CD4-positive, alpha-beta T cell treated with Interleukin-1 beta for 1 hour (primary cell): ENCODE data around the gene MYO9A.

Experiments
- DNase-seq, 2 donors: peaks; one replicate each; pipeline ENCODE4 v3.0.0-alpha.2; 2020 to 2022

The MYO9A gene

DNA sequence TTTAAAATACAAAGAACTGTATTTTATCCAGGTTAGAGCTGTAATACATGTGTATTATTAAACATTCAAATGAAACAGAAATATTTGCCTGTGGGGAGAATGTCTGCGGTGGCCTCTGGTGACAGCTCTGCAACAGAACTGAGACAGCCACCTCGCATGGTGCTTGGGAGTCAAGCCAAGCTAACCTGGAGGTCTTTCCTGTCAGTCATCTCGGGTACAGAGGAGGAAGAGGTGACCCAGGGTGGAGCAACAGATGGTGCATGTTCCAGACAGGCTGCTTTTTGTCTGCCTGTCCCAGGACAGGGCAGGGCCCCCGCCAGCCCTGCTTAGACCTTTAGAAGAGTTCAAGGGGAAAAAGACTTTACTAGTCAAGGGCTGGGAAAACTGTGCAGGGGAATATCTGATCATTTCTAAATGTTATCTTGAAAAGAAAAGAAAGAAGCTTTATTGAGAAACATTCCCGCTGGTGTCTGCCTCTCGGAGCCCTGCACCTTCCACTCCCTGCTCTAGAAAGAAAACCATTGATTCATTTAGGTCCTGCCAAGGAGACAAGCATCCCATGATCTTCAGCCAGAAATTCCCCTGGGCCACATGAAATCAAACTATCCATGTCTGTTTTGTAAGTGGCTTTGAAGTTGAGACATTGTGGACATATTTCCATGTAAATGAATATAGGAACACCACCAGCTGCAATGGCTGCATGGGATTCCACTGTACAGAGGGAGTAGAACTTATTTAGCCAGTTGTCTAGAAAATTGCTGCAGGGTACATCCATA is 313.1 kb downstream of the MYO9A start:
- DNase-seq, result no peak

DNA sequence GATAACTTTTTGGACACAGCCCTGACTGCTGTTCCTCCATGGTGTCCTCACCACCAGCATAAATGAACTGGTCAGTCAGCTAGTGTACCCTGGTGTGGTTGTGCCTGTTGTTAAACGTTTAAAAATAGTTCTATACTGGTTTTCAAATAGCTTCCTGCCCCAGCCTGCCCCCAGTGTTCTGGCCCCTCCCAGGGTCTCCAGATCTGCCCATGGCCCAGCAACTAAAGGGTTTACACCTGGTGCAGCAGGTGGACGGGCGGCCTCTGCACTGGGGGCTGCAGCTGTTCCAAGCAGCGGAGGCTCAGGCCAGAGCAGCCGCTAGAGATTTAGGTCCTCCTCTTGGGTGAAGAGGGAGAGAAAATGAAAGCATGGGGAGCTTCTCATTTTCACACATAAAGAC is 313.7 kb downstream of the MYO9A start:
- DNase-seq, result no peak

DNA sequence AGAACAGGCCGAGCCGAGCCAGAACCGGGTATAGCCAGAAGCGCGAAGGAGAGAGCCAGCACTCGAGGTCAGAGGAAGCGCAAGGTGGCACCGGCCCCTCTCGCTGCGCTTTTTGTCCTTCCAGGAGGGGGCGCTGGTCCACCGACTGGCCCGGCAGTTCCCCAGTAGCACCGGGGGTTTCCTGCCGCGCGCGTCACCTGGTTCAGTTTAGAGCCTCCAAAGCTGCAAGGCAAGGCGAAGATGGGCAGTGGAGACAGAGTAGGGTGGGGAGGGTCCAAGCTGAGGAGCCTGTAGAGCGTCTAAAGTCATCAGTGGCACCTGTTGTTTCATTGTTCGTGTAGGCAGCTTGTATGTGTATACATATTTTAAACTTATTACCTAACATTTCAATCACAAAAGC is 315.2 kb downstream of the MYO9A start:
- DNase-seq, result no peak

DNA sequence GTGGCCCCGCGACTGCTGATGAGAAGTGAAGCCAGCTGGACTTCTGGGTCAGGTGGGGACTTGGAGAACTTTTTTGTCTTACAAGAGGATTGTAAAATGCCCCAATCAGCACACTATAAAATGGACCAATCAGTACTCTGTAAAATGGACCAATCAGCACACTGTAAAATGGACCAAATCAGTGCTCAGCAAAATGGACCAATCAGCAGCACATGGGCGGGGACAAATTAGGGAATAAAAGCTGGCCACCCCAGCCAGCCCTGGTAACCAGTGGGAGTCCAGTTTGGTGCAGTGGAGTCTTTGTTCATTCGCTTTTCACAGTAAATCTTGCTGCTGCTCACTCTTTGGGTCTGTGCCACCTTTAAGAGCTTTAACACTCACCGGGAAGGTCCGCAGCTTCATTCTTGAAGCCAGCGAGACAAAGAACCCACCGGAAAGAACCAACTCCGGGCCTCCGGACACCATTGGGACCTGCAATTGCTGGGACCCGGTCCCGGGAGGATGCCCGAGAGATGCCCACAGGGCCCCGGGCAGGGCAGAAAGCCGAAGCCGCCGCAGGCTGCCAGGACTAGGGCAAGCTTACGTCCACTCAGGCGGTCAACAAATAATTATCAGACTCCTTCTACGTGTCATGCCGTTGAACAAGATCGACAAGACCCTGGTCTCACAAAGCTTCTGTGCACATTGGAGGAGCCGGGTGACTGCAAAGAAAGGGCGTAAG is 315.9 kb downstream of the MYO9A start:
- DNase-seq, result no peak

DNA sequence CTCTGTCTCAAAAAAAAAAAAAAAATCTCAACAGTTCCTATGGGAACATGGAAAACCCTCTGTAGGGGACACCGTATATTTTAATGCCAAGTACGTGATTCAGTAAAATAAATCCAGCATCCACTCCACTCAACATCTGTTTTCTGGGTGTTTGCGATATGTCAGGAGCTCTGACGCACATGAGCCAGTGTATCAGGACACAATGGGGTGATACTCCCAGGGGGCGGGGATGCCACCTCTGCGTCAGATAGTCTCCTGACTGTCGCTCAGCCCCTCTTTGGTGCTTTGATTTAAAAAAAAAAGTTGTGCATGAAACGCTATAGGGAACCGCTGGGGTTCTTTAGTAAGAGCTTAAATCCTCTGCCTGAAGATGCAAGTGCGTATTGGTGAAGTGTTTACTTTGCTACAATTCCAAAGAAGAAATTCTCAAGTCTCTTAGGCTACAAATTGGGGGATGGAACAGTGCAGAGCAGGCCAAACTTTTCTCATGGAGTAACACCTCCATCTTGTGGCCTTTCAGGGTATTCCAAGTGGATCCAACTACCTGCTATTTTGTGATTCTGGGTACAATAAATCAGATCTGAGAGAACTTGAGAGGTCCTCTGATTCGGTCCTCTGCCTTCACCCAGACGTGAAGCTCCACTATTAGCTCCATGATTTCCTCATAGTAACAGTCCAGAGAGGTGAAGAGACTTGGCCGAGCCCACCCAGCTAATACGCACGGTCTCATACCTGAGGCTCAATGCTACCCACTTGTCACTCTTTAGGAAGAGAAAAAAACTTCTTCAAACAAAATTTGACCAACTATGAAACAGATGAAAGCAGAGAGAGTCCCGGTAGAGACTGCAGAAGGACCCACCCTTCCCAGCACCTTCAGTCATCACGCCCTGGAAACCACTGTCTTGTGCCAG is 316.9 kb downstream of the MYO9A start:
- DNase-seq, result peak in 1 of 2 donors; percentile 8

DNA sequence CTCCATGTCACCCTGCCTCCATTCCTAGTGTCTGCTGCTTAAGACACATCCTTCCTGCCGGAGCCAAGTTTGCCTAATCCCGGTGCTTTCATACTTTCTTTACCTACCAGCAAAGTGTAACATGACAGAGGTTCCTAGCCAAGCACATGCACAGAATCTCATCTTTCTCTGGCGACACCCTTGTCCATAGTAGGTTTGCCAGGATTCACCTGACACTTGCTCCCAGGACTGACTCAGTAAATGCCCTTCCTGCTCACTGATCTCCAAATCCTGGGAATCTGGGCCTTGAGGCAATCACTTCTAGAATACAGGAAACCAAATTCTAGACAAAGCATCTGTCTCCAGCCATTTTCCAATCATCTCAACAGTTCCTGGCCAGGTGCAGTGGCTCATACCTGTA is 317.8 kb downstream of the MYO9A start:
- no peak for DNase-seq

DNA sequence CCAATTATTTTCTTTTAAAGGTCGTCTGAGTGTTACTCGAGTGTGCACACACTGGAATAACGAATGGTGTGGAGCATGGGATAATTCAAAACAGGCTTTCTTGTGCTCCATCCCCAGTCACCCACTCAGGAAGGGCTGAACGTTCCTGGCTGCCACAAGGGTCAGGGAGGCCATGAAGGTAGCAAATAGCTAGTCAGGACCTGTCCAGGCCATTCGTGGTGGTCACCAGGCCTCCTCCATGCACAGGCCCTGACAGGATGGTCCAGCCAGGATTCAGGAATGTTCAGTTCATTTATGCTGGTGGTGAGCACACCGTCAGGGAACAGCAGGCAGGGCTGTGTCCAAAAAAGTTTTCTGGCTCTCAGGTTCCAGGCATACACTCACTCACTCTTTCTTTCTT is 319.3 kb downstream of the MYO9A start:
- DNase-seq, result no peak

DNA sequence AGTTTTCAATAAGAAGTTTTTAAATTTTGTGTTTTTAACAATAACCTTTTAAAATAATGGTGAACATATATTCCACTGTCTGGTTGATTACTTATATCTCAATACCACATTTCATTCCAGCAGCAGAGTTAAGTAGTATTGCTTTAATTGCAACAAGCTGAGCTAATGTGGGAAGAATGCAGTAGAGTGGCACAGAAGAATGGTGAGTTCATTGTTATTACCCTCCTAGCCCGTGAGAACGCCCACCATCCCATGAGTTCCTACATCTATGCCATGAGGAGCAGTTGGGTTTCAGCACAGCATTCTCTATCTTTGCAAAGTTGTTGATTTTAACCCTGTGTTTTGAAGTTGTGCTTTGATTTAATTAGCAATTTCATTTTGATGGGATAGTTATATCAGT is 325.4 kb downstream of the MYO9A start:
- no peak for DNase-seq

DNA sequence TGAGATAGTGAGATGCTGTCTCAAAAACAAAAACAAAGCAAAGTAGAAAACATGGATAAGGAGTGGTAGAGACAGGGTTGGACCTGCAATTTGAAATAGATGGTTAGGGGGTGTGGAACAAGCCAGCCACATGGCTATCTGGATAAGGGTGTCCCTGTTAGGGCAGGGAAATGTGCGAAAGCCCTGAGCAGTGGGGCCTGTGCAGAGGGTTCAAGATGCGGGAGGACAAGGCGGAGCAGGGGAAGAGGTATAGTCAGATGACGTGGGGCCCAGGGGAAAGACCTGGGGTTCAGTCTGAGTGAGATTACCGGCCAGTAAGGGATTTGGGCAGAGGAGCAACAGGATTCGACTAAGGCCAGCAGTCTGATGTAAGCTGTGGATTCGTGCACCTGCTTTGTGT is 326.0 kb downstream of the MYO9A start:
- no peak for DNase-seq

DNA sequence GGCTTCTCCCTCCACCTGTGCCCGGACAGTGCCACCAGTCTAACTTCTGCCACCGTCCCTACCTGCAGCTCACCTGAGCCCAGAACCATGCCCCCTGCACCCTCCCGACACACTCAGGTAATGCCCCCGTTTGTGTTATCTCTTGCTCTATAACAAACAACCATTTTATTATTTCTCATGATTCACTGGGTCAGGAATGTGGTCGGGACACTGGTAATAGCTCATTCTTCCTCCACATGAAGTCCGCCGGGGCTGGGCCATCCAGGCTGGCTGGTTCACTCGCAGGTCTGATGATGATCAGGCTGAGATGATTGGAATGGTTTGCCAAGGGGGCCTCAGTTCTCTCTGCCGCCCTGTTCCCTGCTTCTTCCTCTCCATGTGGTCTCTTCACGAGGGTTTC is 327.9 kb downstream of the MYO9A start:
- DNase-seq, result no peak

DNA sequence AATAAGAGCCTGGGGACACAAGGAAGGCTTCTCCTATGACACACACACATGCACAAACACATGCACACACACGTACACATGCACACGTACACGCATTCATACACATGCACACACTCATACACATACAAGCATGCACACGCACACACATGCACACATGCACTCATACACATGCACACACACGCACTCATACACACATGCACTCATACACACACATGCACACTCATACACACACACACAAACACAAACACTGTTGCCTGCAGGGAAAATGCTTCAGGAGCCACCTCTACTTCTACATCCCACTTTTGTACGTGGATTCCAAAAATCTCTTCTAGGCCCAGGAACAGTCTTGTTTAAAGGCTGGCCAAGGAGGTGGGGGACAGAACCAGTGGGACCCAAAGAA is 328.3 kb downstream of the MYO9A start:
- no peak for DNase-seq

DNA sequence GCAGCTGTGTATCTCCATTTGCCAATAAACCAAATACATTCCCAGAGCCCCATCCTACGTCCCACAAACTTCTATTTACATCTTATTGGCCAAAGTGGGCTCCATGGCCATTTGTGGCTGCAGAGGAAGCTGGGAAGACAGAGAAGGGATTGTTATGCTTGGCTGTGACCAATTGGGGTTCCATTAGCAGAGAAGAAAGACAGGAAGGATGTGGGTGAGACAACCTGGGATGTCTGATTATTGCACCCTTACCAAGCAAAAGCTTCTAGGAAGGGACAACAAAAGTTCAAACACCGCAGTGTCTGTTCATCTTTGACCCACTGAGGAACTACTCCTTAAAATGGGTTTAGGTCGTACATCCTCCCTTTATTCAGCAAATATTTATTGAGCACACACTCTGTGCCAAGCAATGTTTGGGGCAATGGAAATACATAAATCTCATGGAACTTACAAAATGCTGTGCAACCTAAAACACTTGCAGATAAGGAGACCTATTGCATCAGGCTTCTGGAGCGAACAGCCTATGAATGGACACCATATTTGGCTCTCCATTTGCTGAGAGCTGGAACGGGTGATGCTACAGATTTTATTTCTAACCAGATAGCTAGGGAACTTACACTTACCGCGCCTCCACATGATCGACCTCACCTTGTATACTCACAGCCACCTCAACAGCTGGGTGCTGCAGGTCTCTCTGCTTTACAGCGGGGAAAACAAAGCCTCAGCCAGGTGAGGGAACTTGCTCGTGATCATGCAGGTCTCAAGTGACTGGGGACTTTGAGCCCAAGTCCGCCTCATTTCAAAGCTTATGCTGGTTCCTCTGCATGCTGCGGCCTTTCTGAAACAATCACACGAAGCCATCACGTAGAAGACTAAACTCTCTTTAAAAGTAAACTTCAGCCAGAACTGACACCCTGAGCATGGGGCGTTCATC is 329.0 kb downstream of the MYO9A start:
- DNase-seq, result no peak

DNA sequence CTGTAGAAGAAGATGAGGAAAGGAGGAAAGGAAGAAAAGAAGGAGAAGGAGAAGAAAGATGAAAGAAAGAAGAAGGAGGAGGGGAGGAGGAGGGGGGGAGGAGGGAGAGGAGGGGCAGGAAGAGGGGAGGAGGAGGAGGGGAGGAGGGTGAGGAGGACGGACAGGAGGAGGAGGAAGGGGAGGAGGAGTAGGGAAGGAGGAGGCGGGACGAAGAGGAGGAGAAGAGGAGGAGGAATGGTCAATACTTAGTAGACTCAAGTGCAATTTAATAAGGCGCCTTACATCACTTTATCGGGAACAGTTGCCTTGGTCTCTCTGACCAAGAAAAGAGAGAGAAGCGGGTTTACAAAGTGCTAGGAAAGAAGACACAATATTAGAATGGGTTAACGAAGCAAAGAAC is 331.3 kb downstream of the MYO9A start:
- no peak for DNase-seq

DNA sequence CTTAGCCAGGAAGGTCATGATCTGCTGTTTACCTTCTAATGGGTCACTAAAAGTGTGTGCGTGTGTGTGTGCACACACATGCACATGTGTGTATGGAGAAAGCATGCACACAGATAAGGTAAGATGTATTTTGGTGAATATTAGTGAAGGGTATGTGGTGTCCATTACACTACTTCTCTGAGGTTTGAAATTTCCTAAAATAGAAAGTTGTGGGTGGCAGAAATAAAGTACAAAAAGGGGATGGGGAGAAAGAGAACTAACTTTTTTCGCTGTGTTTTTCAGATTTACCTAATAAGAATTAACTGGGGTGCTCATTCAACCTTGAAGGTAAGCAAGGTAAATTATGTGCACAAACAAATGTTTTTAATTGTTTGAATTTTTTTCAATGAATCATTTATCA is 332.0 kb downstream of the MYO9A start:
- no peak for DNase-seq

DNA sequence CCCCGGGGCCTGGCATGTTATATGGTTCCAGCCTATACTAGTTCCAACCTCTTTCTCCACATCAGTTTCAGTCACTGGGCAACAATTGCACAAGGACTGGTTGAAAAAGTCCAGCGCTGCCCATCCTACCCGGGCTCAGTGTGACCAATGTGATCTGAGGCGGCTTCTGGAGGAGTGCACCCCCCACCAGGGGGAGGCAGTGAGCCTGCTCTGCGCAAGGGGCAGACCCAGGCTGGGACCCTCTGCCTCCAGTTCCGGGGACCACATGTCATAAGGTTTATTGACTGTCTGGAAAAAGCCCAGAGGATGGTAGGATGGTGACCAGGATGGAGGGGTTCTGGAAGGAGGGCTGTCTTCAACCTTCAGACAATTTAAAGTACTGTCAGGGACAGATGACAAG is 333.2 kb downstream of the MYO9A start:
- no peak for DNase-seq

DNA sequence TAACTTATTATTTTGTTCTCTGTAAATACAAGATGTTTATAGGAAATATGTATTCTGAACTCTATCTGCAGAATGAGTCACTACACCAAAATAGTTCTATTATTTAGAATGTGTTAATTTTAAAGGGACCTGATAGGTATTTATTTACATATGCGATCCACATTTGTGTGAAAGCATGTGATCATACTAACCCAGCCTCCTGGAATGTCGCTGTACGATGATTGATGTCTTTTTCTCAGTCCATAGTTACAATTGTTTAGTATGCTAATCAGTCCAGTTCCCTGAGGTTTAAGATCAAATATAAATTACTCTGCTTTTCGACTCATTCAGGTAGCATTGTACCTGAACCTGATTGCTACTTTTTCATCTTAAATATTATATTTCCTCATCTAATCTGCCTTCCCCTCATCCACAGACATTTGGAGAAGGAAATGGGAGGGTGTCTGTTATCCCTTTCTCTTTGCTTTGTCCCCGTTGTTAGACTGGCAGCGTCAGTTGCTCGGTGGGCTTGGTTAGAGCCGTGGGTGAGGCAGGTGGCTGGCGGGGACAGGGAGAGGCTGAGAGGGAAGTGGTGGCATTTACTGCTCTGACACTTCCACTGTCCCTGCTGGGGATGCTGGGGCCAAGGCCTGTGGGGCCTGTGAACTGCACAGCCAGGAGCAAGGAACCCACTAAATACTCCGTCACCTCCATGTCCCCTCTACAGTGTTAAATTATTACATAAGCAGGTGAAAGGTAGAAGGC is 335.4 kb downstream of the MYO9A start:
- no peak for DNase-seq

DNA sequence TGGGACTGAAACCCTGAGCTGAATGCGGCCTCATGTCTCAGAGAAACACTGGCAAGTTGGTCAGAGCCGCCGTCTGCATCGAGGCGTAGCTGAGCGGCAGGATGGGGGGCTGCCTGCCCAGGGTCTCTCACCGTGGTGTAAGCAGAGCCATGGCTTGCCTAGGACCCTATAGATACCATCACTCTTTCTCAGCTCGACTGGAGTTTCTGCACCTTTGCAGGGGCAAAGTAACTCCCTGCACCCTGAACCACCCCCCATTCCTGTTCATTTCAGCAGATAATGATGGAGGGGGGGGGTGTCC is 336.0 kb downstream of the MYO9A start:
- DNase-seq, result no peak

DNA sequence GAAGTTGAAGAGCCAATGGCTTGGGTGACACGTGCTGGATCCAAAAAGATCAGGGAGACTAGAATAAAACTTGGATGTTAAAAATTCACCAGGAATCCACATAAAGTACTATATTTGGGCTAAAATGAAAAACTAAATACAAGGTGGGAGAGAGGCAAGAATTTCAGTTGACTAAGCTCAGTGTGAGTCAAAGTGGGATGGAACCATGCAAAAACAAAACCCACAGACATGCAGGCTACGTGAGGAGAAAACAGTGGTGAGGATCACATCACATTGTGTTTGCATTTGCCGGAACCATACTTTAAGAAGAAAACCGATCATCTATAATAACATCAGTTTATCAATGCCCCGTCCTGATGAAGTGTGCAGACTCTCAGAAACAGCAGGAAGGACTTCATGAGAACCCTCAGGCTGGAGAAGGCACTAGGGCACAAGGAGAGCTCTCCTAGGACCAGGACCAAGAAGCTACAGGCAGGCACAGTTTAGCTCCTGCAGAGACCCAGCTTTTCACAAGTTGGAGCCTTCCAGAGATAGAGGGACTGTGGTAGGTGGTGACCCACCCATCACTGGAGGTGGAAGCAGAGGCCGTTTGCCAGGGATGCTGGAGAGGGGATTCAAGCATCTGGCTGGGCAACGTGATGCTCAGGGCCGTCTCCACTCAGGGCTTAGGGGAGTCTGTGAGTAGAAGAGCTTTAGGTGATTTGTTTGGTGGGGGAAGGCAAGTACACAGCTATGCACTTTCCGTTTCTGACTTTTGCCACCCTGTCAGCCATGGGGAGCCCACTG is 336.6 kb downstream of the MYO9A start:
- no peak for DNase-seq

DNA sequence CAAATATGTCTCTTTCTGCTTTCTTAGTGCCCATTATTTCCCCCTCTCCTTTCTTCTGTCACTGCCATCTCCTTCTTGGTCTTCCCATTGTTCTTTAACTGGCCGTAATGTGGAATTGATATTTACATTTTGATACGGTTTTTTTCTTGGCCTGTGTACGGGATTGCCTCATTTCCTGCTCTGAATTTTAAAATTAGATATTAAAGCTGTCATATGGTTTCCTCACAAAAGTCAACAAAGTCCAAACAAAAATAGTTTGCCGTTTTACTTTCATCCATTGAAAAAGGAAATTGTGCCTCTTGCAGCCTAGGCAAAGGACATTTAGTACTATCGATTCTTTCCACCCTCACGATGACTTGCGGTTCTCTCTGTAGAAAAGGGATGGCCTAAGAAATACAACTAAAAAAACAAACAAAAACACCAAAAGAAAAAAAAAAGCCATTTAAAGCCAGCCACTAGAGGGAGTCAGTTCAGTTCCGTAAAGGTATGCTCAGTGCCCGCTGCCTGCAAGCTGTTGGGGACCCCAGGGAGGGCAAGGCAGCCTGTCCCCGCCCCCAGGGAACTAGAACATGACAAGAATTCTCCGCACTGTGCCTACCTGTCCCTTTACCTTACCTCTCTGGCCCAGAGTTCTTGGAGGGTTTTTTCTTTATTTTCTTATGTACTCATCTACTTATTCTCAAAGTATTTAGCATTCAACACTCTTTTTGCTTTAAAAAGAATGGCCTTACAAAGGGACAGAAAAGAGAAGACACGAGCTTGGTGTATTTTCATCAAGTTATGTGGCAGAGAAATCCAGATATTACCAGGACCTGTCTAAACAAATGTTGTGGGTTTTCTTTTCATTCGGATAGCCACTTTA is 337.6 kb downstream of the MYO9A start:
- peak; percentile 23 to 36 for DNase-seq
